ENCODE measurements around the gene ATE1. TPM values are rescaled to one million over a fixed set of nuclear protein-coding genes. Genes with fewer than 3 reads are reported as not detected.

Gene ATE1
- total RNA-seq, 1 donor from 2014 or later = 26.0 TPM

- DNase-seq = no peak
- Histone ChIP-seq H3K36me3 (no peaks in the 10 kb centered on the region), H3K27ac (no peak overlapping the region), H3K4me3 (no peak overlapping the region), H3K4me1 (no peaks in the 10 kb centered on the region), H3K27me3 (ENCODE audit: low read depth) (peaks cover 3% of the 10 kb centered on the region), H3K9me3 (no peaks in the 10 kb centered on the region)
- no peak for TF ChIP-seq CTCF (IDR thresholded peaks at IDR 0.05)
- no peak for ATAC-seq
- intact Hi-C loops (cut with DNase I) = no loop called here
Measured at GRCh38 chr10:121694327-121694965, 233.4 kb downstream of the ATE1 start.

- intact Hi-C loops (cut with DNase I) = no loop called here
- Histone ChIP-seq H3K27me3 (ENCODE audit: low read depth) (no peaks in the 10 kb centered on the region), H3K27ac (no peak overlapping the region), H3K4me1 (no peaks in the 10 kb centered on the region), H3K9me3 (no peaks in the 10 kb centered on the region), H3K4me3 (no peak overlapping the region), H3K36me3 (no peaks in the 10 kb centered on the region)
- DNase-seq (no peak), ATAC-seq (no peak)
- no peak for TF ChIP-seq CTCF (IDR thresholded peaks at IDR 0.05)
Measured at GRCh38 chr10:121692626-121693025, 235.2 kb downstream of the ATE1 start.

GRCh38 chr10:121690970-121691369 is 236.9 kb downstream of the ATE1 start:
- Histone ChIP-seq H3K27me3 (ENCODE audit: low read depth) (no peaks in the 10 kb centered on the region), H3K36me3 (no peaks in the 10 kb centered on the region), H3K27ac (no peak overlapping the region), H3K4me1 (no peaks in the 10 kb centered on the region), H3K9me3 (no peaks in the 10 kb centered on the region), H3K4me3 (no peak overlapping the region)
- no peak for ATAC-seq
- TF ChIP-seq CTCF (IDR thresholded peaks at IDR 0.05) = no peak
- intact Hi-C loops (cut with DNase I) = no loop called here
- DNase-seq = no peak

Other genes with a start within 250 kb of the ATE1 start
- 37.1 TPM for gene NSMCE4A, start 47.2 kb upstream of the ATE1 start, total RNA-seq
- gene TACC2, start 61.1 kb upstream of the ATE1 start, total RNA-seq = 141 TPM

Data from lower lobe of right lung (tissue), 2 donors.